ENCODE data around the gene MYT1.

- TF ChIP-seq POLR2A (IDR thresholded peaks at IDR 0.05) (no peak), EP300 (IDR thresholded peaks at IDR 0.05) (no peak)
Observed at GRCh38 chr20:64212755-64213154, 48.5 kb downstream of the MYT1 start.

Data from tibial nerve (tissue), 3 donors.